Heart left ventricle (tissue), 16 donors: Measurements from ENCODE around the gene RAB24. TPM values are rescaled to one million over a fixed set of nuclear protein-coding genes. Genes with fewer than 3 reads are reported as not detected.

Experiments used
- ATAC-seq, 4 donors: fragments of 200-7000 bp; cut with Tn5 transposase; one replicate each; pipeline ENCODE4 v1.9.1; 2020 to 2022; ENCODE audit warnings: moderate library complexity in 4 of 4, mild to moderate bottlenecking in 3 of 4, moderate number of reproducible peaks in 1 of 4
- DNase-seq, 5 donors: peaks; one replicate each; pipeline ENCODE4 v3.0.0-alpha.2; 2020
- H3K27ac ChIP-seq, 12 donors: fragments of 200-600 bp; sonication (generic) in 4 of 12; one replicate each; pipeline versions ENCODE4 v1.5.0 to v1.8.0; 2016 to 2022; ENCODE audit warnings: mild to moderate bottlenecking in 2 of 12
- H3K27me3 ChIP-seq, 9 donors: fragments of 200-600 bp; sonication (generic) in 2 of 9; one replicate each; pipeline versions ENCODE4 v1.5.1 to v1.8.0; 2016 to 2022; ENCODE audit warnings: mild to moderate bottlenecking in 3 of 9
- H3K36me3 ChIP-seq, 9 donors: fragments of 200-600 bp; sonication (generic) in 2 of 9; one replicate each; pipeline versions ENCODE4 v1.5.0 to v1.8.0; 2018 to 2022; ENCODE audit warnings: mild to moderate bottlenecking in 2 of 9
- H3K4me1 ChIP-seq, 12 donors: fragments of 200-600 bp; sonication (generic) in 4 of 12; one replicate each; pipeline versions ENCODE4 v1.5.0 to v1.8.0; 2016 to 2022; ENCODE audit warnings: mild to moderate bottlenecking in 3 of 12
- H3K4me3 ChIP-seq, 12 donors: fragments of 200-600 bp; sonication (generic) in 4 of 12; one replicate each; pipeline versions ENCODE4 v1.5.0 to v1.8.0; 2017 to 2022; ENCODE audit warnings: mild to moderate bottlenecking in 9 of 12, moderate library complexity in 4 of 12
- H3K9me3 ChIP-seq, 12 donors: fragments of 200-600 bp; sonication (generic) in 4 of 12; one replicate each; pipeline versions ENCODE4 v1.5.0 to v1.8.0; 2016 to 2022; ENCODE audit warnings: mild to moderate bottlenecking in 1 of 12
- POLR2A ChIP-seq, 2 donors: fragments of 450-650 bp; IDR thresholded peaks; one replicate each; pipeline ENCODE4 v1.6.1; 2017; ENCODE audit warnings: antibody characterized with exemption in 2 of 2, mild to moderate bottlenecking in 2 of 2, moderate library complexity in 2 of 2
- WGBS, 4 donors: extraction: QIAGEN DNeasy Blood & Tissue Kit in 2 of 4; methylation state at CpG; one replicate each; pipeline versions ENCODE4 v1.1.5 to v1.1.7; 2013 to 2018; 5-methylcytosine and 5-hydroxymethylcytosine counted together
- intact Hi-C, 10 donors: fragments of 100-400 bp; cut with DNase I; formaldehyde crosslinking; loops; one replicate each; pipeline versions ENCODE4 v1.11.1 to v1.14.2; 2022
- polyA plus RNA-seq, 2 donors: library from polyadenylated mRNA; stranded (reverse); fragments of 200-250 nt; gene quantifications; one replicate each; pipeline ENCODE4 v1.2.3, GENCODE V29; 2013
- total RNA-seq, 9 donors: library from RNA; depleted of rRNA in 2 of 9; stranded (reverse); fragments of >200 nt in 2 of 9; fragmentation: NEBNext Ultra II Directional in 3 of 9; extraction: Animal tissue kit (Norgen Biotek cat#: 25700) in 3 of 9; gene quantifications; one replicate each; pipeline versions ENCODE4 v1.1.0 to v1.2.4, GENCODE V29; 2016 to 2023
- TF ChIP-seq, protein P1 (sequence below), 12 donors: fragments of 200-600 bp; sonication (generic) in 4 of 12; IDR thresholded peaks; one replicate each; pipeline versions ENCODE4 v1.5.0 to v1.8.0; 2018 to 2022; ENCODE audit warnings: antibody characterized with exemption in 12 of 12, mild to moderate bottlenecking in 5 of 12
- donor health status: ischemic (EF 13 %, LVEDD 7.1; RV severe dilation, severe dysfunction).
- donor health status: healthy with polysubstance abuse.
- donor health status: DM: no; HTN: yes; CAD: no.
- donor health status: DM: no; HTN: no; CAD: no.
- donor health status: ischemic (EF 25% LVEDD 6.9; RV normal size, moderate dysfunction).
- donor health status: ischemic (EF 25% LVEDD 5.7; RV mildly dilated, moderate dysfunction).
- donor health status: healthy.
- donor health status: DM: yes; HTN: yes; CAD: no.
- donor health status: ischemic (EF 35%, LVEDD 5.7; RV mildly dilated, moderate dysfunction).
- donor health status: nonischemic (EF 11% LVEDD 7.7; RV severe dilation, severe dysfunction).
- donor health status: DM: yes; HTN: yes; CAD: no.
- donor health status: PGD.
- donor health status: ischemic (EF 29% LVEDD 5.4; RV normal size, mild dysfunction).
- donor health status: nonischemic (EF 23%, LVEDD 6.1; RV moderate dilation, normal function).

RAB24 gene
- total and polyA plus RNA-seq, 11 donors: 11.6 to 28.3 (median 18.9) TPM

DNA sequence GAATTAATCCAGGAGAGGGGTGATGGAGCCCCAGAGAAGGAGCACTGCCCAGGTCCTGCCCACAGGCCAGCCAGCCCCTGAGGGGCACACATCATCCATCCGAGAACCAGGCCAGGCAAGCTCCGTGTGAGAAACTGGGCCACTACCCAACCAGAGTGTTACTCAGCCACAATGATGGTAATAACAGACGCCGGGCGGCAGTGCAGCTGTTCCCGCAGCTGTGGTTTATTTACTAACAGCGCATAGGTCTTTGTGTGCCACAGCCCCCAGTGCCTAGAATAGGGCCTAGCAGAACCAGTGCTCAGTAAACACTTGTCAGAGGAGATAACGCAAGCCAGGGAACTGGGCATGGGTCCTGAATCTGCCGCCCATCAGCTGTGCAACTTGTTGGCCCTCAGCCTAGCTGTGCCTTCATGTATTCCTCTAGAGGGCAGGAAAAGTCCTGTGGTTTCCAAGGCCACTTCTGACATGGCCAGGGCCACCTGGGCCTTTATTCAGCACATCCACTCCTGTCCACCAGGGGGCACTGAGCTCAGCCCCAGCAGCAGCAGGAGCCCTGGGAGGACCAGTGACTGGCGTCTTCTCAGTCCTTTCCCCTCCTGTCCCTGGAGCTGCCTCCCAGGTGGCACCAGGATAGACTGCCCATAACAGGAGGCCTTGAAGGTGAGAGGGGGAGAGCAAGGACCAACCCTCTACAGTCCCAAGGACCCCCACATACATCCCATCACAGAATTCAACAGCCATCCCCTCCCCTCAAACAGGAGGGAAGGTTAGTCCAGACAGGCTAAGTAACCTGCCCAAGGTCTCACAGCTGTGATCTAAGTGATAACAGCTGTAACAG is 6.1 kb upstream of the RAB24 start:
- peak; percentile 12 to 38 (median 28) for ATAC-seq
- no peak overlapping the region for H3K4me3 ChIP-seq
- intact Hi-C loops: loop anchor here in 7 of 10 donors (5.0 to 10.0 kb wide), 6 partner anchors 55 to 195 kb away; partner anchors contain the start of genes DOK3 (in 1 of the 7) and SLC34A1 (in 1 of the 7)
- 39 to 69% (median 60%) methylated on average over 5 to 10 of the region's 10 CpGs for WGBS, 4 donors
- DNase-seq: peak in 4 of 5 donors; percentile 50 to 72 (median 64)
- H3K36me3 ChIP-seq: peaks cover 0 to 32% (median 25%) of the 10 kb centered on the region in 9 donors
- no peaks in the 10 kb centered on the region for H3K9me3 ChIP-seq
- peaks cover 0 to 89% (median 30%) of the 10 kb centered on the region in 12 donors for H3K4me1 ChIP-seq
- H3K27me3 ChIP-seq: no peaks in the 10 kb centered on the region
- TF ChIP-seq POLR2A (IDR thresholded peaks at IDR 0.05): no peak
- TF ChIP-seq, protein P1, sequence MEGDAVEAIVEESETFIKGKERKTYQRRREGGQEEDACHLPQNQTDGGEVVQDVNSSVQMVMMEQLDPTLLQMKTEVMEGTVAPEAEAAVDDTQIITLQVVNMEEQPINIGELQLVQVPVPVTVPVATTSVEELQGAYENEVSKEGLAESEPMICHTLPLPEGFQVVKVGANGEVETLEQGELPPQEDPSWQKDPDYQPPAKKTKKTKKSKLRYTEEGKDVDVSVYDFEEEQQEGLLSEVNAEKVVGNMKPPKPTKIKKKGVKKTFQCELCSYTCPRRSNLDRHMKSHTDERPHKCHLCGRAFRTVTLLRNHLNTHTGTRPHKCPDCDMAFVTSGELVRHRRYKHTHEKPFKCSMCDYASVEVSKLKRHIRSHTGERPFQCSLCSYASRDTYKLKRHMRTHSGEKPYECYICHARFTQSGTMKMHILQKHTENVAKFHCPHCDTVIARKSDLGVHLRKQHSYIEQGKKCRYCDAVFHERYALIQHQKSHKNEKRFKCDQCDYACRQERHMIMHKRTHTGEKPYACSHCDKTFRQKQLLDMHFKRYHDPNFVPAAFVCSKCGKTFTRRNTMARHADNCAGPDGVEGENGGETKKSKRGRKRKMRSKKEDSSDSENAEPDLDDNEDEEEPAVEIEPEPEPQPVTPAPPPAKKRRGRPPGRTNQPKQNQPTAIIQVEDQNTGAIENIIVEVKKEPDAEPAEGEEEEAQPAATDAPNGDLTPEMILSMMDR (IDR thresholded peaks at IDR 0.05): peak; percentile 59 to 88 (median 76)
- H3K27ac ChIP-seq: peak overlapping the region in 1 of 12 donors; percentile 33

DNA sequence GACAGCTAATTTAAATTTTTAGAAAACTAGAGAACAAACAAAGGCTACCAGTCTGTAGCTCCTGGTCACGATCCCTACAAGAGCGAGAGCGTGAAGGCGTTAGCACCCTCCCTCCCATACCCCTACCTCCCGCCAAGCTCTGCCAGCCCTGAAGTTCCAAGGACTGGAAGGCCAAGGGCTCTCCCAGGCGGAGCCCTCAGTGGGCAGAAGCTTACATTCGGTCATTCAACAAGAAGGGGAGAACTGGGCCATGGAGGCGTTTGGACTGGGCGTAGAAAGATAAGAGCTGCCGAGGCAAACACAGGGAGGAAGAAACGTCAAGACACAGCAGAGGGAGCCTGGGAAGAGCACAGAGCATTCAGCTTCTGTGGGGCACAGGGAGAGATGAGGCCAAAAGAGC is 5.2 kb upstream of the RAB24 start:
- intact Hi-C loops: loop anchor here in 3 of 10 donors (10.0 kb wide), 1 partner anchor 194 kb away; no protein-coding TSS in a partner anchor
- Histone ChIP-seq H3K4me1 (peaks cover 0 to 96% (median 35%) of the 10 kb centered on the region in 12 donors), H3K36me3 (peaks cover 0 to 32% (median 25%) of the 10 kb centered on the region in 9 donors), H3K27ac (no peak overlapping the region), H3K9me3 (no peaks in the 10 kb centered on the region), H3K27me3 (no peaks in the 10 kb centered on the region), H3K4me3 (no peak overlapping the region)
- no peak for TF ChIP-seq POLR2A (IDR thresholded peaks at IDR 0.05)
- TF ChIP-seq, protein P1 (IDR thresholded peaks at IDR 0.05): no peak
- DNase-seq (peak in 1 of 5 donors; percentile 17), ATAC-seq (no peak)
- 87 to 92% (median 90%) methylated on average over 11 of the region's 11 CpGs for WGBS, 4 donors

- H3K4me3 ChIP-seq: peak overlapping the region in 3 of 12 donors; percentile 6 to 40 (median 7)
- H3K4me1 ChIP-seq: peaks cover 0 to 89% (median 35%) of the 10 kb centered on the region in 12 donors
- H3K9me3 ChIP-seq: no peaks in the 10 kb centered on the region
- WGBS, 4 donors: 80 to 90% (median 88%) methylated on average over 26 to 43 of the region's 43 CpGs
- peaks cover 0 to 32% (median 25%) of the 10 kb centered on the region in 9 donors for H3K36me3 ChIP-seq
- intact Hi-C loops: loop anchor here in 3 of 10 donors (10.0 kb wide), 1 partner anchor 193 kb away; no protein-coding TSS in a partner anchor
- TF ChIP-seq, protein P1 (IDR thresholded peaks at IDR 0.05): no peak
- no peak for TF ChIP-seq POLR2A (IDR thresholded peaks at IDR 0.05)
- no peaks in the 10 kb centered on the region for H3K27me3 ChIP-seq
- ATAC-seq (no peak), DNase-seq (peak in 2 of 5 donors; percentile 26 to 31)
- peak overlapping the region in 3 of 12 donors; percentile 9 to 88 (median 26) for H3K27ac ChIP-seq
These were observed 4.2 kb upstream of the RAB24 start for GRCh38 chr5:177307544-177308363.
